ENCODE data around the gene USP37. TPM values are rescaled to one million over a fixed set of nuclear protein-coding genes. Genes with fewer than 3 reads are reported as not detected.
A peak's percentile ranks its signal among the peaks of the same experiment; 100 is the strongest.

The USP37 gene
- total and polyA plus RNA-seq, 2 of the 13 experiments (the other 11 are each of a cell fraction or from before 2014, with no cell fraction given) = 6.5 to 30.6 TPM

DNA sequence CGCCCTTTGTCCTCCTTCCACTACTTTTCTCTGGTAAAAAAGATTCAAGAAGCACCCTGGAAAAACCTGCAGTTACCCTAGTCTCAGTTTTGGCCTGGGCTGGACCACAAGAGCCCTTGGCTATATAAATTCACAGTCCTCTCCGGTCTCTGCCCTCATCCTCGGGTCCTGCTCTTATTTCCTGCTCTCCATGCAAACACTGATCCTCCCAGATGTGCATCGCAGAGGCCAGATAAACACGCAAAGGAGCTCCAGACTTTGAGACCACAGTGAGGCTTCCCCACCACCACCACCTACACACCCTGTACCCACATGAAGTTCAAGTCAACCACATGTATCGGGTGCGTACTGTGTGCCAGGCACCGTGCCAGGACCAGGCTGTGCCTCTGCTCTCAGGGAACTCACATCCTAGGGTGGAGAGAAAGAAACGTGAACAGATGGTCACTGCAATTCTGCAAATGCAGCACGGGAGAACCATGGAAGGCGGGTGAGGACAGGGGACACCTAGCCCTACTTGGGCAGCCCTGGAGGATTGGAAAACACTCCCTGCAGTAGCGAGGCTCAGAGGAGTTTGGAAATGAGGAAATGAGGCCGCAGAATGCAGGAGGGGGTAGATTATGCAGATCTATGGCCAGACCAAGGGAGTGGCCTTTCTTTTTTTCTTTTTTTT, 161.1 kb downstream of the USP37 start (continued):
- TF ChIP-seq, protein P1, sequence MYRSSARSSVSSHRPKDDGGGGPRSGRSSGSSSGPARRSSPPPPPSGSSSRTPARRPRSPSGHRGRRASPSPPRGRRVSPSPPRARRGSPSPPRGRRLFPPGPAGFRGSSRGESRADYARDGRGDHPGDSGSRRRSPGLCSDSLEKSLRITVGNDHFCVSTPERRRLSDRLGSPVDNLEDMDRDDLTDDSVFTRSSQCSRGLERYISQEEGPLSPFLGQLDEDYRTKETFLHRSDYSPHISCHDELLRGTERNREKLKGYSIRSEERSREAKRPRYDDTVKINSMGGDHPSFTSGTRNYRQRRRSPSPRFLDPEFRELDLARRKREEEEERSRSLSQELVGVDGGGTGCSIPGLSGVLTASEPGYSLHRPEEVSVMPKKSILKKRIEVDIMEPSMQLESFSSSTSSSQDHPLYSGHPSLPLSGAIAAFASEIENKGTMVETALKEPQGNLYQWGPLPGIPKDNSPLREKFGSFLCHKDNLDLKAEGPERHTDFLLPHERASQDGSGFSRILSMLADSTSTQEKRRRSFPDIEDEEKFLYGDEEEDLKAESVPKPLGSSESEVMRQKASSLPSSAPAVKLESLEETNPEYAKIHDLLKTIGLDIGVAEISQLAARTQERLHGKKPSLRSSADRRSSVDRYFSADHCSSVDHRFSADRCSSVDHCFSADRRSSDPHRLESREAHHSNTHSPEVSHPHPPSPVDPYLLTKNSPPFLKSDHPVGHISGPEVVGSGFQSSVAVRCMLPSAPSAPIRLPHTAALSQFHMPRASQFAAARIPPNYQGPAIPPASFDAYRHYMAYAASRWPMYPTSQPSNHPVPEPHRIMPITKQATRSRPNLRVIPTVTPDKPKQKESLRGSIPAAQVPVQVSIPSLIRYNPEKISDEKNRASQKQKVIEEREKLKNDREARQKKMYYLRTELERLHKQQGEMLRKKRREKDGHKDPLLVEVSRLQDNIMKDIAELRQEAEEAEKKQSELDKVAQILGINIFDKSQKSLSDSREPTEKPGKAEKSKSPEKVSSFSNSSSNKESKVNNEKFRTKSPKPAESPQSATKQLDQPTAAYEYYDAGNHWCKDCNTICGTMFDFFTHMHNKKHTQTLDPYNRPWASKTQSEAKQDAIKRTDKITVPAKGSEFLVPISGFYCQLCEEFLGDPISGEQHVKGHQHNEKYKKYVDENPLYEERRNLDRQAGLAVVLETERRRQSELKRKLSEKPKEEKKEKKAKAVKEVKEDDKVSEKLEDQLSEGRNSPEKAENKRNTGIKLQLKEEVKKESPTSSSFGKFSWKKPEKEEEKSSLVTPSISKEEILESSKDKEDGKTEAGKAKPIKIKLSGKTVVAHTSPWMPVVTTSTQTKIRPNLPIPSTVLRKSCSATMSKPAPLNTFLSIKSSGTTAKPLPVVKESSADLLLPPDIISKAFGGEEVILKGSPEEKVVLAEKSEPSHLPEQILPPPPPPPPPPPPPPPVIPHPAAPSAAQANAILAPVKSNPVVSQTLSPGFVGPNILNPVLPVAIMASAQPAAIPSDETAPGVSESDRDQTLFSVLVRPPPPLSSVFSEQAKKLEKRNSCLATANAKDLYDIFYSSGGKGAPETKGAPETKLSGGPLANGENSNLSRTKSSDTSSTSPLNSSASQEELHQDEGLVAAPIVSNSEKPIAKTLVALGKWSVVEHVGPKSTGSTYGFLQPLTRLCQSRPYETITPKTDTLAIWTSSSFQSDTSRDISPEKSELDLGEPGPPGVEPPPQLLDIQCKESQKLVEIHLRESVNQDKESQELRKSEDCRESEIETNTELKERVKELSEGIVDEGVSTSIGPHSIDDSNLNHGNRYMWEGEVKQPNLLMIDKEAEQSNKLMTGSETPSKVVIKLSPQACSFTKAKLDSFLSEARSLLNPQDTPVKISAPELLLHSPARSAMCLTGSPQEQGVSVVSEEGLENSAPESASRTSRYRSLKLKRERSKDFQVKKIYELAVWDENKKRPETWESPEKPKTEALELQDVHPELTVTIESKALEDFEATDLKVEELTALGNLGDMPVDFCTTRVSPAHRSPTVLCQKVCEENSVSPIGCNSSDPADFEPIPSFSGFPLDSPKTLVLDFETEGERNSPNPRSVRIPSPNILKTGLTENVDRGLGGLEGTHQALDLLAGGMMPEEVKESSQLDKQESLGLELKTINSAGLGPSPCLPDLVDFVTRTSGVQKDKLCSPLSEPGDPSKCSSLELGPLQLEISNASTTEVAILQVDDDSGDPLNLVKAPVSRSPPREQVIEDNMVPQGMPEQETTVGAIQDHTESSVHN (CRISPR knock-in tag; IDR thresholded peaks at IDR 0.05) = peak; percentile 81; the same call in 1 of the 2 replicates
- TF ChIP-seq, protein P2, sequence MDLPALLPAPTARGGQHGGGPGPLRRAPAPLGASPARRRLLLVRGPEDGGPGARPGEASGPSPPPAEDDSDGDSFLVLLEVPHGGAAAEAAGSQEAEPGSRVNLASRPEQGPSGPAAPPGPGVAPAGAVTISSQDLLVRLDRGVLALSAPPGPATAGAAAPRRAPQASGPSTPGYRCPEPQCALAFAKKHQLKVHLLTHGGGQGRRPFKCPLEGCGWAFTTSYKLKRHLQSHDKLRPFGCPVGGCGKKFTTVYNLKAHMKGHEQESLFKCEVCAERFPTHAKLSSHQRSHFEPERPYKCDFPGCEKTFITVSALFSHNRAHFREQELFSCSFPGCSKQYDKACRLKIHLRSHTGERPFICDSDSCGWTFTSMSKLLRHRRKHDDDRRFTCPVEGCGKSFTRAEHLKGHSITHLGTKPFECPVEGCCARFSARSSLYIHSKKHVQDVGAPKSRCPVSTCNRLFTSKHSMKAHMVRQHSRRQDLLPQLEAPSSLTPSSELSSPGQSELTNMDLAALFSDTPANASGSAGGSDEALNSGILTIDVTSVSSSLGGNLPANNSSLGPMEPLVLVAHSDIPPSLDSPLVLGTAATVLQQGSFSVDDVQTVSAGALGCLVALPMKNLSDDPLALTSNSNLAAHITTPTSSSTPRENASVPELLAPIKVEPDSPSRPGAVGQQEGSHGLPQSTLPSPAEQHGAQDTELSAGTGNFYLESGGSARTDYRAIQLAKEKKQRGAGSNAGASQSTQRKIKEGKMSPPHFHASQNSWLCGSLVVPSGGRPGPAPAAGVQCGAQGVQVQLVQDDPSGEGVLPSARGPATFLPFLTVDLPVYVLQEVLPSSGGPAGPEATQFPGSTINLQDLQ (CRISPR knock-in tag; IDR thresholded peaks at IDR 0.05) = no peak
- TF ChIP-seq DMAP1 (CRISPR knock-in tag; IDR thresholded peaks at IDR 0.05) (no peak), ZNF326 (CRISPR knock-in tag; IDR thresholded peaks at IDR 0.05; ENCODE audit: borderline replicate concordance) (peak; percentile 72; the same call in 1 of the 2 replicates), RARG (CRISPR knock-in tag; IDR thresholded peaks at IDR 0.05; ENCODE audit: low read depth) (no peak), STAT6 (CRISPR knock-in tag; IDR thresholded peaks at IDR 0.05; ENCODE audit: borderline replicate concordance) (no peak), NFIC (IDR thresholded peaks at IDR 0.05; ENCODE audit: low read length) (no peak), EHMT2 (IDR thresholded peaks at IDR 0.05; ENCODE audit: borderline replicate concordance, low read depth, low read length) (no peak), CREM (IDR thresholded peaks at IDR 0.05) (peak; percentile 29; the same call in 1 of the 2 replicates), CREM (CRISPR knock-in tag; IDR thresholded peaks at IDR 0.05) (no peak), KDM5A (IDR thresholded peaks at IDR 0.05; ENCODE audit: borderline replicate concordance, low read length) (no peak), SIN3B (IDR thresholded peaks at IDR 0.05; ENCODE audit: low read length) (no peak), ZNF788 (CRISPR knock-in tag; IDR thresholded peaks at IDR 0.05; ENCODE audit: borderline replicate concordance) (no peak), RBAK (CRISPR knock-in tag; IDR thresholded peaks at IDR 0.05) (no peak), ZNF773 (CRISPR knock-in tag; IDR thresholded peaks at IDR 0.05; ENCODE audit: borderline replicate concordance) (no peak), NKX3-1 (CRISPR knock-in tag; IDR thresholded peaks at IDR 0.05) (no peak; the same call in 1 of the 2 replicates), ZSCAN9 (CRISPR knock-in tag; IDR thresholded peaks at IDR 0.05; ENCODE audit: borderline replicate concordance) (no peak)

Data from HepG2 (cell line).